Upper lobe of left lung (tissue), 4 donors: ENCODE results near the gene DYRK2.

Experiments used
- EP300 ChIP-seq, 4 donors: sonication (generic); formaldehyde crosslinking; IDR thresholded peaks; one replicate each; pipeline ENCODE4 v1.5.1; 2017; ENCODE audit warnings: antibody characterized with exemption in 4 of 4, control low read depth in 2 of 4
- POLR2A ChIP-seq, 4 donors: fragments of 450-650 bp; IDR thresholded peaks; one replicate each; pipeline ENCODE4 v1.5.1; 2016 to 2017; ENCODE audit warnings: antibody characterized with exemption in 4 of 4, mild to moderate bottlenecking in 2 of 4
- TF ChIP-seq, protein P1 (sequence below), 6 experiments: fragments of 450-650 bp in 4 of 6; fragments of 200-600 bp in 2 of 6; sonication (generic) in 2 of 6; IDR thresholded peaks; one replicate each; pipeline ENCODE4 v1.5.1; 2016 to 2019; ENCODE audit warnings: antibody characterized with exemption in 6 of 6

GRCh38 chr12:67649261-67649569 lies 670 bp downstream of the DYRK2 start:
- TF ChIP-seq POLR2A (IDR thresholded peaks at IDR 0.05) (no peak), EP300 (IDR thresholded peaks at IDR 0.05) (no peak)
- TF ChIP-seq, protein P1, sequence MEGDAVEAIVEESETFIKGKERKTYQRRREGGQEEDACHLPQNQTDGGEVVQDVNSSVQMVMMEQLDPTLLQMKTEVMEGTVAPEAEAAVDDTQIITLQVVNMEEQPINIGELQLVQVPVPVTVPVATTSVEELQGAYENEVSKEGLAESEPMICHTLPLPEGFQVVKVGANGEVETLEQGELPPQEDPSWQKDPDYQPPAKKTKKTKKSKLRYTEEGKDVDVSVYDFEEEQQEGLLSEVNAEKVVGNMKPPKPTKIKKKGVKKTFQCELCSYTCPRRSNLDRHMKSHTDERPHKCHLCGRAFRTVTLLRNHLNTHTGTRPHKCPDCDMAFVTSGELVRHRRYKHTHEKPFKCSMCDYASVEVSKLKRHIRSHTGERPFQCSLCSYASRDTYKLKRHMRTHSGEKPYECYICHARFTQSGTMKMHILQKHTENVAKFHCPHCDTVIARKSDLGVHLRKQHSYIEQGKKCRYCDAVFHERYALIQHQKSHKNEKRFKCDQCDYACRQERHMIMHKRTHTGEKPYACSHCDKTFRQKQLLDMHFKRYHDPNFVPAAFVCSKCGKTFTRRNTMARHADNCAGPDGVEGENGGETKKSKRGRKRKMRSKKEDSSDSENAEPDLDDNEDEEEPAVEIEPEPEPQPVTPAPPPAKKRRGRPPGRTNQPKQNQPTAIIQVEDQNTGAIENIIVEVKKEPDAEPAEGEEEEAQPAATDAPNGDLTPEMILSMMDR (IDR thresholded peaks at IDR 0.05), result no peak
